ENCODE measurements around the gene SSC5D.

SSC5D gene

GRCh38 chr19:55479045-55479444 lies 9.2 kb upstream of the SSC5D start:
- peak overlapping the region; percentile 57 for H3K27ac Mint-ChIP-seq
- no peak for DNase-seq

DNA sequence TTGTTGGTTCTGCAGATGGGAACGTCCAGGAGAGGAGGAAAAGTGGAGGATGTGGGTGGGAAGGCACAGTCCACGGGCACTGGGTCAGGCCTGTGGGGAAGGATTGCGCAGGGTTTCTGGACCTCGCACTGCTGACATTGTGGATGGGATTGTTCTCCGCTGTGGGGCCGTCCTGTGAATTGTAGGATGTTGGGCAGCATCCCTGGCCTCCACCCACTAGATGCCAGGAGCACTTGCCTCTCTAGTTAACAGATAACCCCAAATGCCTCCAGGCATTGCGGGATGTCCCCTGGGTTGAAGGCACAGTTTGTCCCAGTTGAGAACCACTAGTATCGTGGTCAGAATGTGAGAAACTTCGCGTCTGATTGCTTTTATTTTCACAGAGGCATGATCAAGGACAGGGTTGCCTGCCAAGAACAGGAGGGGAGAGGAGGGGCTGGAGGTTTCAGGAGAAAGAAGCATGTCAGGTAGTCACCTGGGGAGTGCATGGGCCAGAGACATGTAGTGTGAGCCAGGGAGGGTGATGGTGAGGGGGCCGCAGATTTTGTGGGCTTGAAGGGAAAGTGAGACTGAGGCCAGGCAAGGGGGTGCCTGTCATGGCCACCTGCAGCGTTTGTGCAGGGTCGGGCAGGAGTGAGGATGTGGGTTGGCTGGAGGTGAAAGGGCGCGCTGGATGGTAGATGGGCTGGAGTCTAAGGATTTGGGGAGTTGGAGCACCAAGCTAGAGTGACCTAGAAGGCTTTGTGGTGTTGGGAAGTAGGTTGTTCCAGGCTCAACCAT lies 8.6 kb upstream of the SSC5D start:
- Mint-ChIP-seq H3K4me1 (peaks cover 50% of the 10 kb centered on the region), H3K4me3 (peak overlapping the region; percentile 90), H3K9me3 (no peaks in the 10 kb centered on the region), H3K27ac (peak overlapping the region; percentile 13), H3K27me3 (ENCODE audit: low read depth, poor library complexity) (no peaks in the 10 kb centered on the region), H3K36me3 (ENCODE audit: low read depth) (peaks cover 7% of the 10 kb centered on the region)
- TF ChIP-seq, protein P1, sequence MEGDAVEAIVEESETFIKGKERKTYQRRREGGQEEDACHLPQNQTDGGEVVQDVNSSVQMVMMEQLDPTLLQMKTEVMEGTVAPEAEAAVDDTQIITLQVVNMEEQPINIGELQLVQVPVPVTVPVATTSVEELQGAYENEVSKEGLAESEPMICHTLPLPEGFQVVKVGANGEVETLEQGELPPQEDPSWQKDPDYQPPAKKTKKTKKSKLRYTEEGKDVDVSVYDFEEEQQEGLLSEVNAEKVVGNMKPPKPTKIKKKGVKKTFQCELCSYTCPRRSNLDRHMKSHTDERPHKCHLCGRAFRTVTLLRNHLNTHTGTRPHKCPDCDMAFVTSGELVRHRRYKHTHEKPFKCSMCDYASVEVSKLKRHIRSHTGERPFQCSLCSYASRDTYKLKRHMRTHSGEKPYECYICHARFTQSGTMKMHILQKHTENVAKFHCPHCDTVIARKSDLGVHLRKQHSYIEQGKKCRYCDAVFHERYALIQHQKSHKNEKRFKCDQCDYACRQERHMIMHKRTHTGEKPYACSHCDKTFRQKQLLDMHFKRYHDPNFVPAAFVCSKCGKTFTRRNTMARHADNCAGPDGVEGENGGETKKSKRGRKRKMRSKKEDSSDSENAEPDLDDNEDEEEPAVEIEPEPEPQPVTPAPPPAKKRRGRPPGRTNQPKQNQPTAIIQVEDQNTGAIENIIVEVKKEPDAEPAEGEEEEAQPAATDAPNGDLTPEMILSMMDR (IDR thresholded peaks at IDR 0.05): no peak
- DNase-seq: no peak

More at GRCh38 chr19:55479045-55479444, 9.2 kb upstream of the SSC5D start:
- Mint-ChIP-seq H3K36me3 (ENCODE audit: low read depth) (peaks cover 7% of the 10 kb centered on the region), H3K9me3 (no peaks in the 10 kb centered on the region), H3K4me1 (peaks cover 55% of the 10 kb centered on the region), H3K27me3 (ENCODE audit: low read depth, poor library complexity) (no peaks in the 10 kb centered on the region), H3K4me3 (peak overlapping the region; percentile 90)
- TF ChIP-seq, protein P1 (IDR thresholded peaks at IDR 0.05): no peak

DNA sequence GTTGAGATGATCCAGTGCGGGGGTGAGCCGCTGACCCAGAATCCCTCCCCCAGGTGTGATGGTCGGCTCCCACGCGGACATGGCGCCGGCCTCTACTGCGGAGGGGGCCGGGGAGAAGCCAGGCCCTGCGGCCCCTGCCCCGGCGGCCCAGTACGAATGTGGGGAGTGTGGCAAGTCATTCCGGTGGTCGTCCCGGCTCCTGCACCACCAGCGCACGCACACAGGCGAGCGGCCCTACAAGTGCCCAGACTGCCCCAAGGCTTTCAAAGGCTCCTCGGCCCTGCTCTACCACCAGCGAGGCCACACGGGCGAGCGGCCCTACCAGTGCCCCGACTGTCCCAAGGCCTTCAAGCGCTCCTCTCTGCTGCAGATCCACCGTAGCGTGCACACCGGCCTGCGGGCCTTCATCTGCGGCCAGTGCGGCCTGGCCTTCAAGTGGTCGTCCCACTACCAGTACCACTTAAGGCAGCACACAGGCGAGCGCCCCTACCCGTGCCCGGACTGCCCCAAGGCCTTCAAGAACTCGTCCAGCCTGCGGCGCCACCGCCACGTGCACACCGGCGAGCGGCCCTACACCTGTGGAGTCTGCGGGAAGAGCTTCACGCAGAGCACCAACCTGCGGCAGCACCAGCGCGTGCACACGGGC lies 7.0 kb upstream of the SSC5D start:
- TF ChIP-seq, protein P1 (IDR thresholded peaks at IDR 0.05): no peak
- Mint-ChIP-seq H3K9me3 (no peaks in the 10 kb centered on the region), H3K4me1 (peaks cover 49% of the 10 kb centered on the region), H3K27me3 (ENCODE audit: low read depth, poor library complexity) (no peaks in the 10 kb centered on the region), H3K27ac (no peak overlapping the region), H3K4me3 (no peak overlapping the region), H3K36me3 (ENCODE audit: low read depth) (peaks cover 7% of the 10 kb centered on the region)
- DNase-seq: no peak

DNA sequence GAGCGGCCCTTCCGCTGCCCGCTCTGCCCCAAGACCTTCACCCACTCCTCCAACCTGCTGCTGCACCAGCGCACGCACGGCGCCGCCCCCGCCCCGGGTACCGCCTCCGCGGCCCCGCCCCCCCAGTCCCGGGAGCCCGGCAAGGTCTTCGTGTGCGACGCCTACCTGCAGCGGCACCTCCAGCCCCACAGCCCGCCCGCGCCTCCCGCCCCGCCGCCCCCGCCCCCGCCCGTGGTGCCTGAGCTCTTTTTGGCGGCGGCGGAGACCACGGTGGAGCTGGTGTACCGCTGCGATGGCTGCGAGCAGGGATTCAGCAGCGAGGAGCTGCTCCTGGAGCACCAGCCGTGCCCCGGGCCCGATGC lies 6.5 kb upstream of the SSC5D start:
- Mint-ChIP-seq H3K27me3 (ENCODE audit: low read depth, poor library complexity) (no peaks in the 10 kb centered on the region), H3K4me3 (no peak overlapping the region)

DNA sequence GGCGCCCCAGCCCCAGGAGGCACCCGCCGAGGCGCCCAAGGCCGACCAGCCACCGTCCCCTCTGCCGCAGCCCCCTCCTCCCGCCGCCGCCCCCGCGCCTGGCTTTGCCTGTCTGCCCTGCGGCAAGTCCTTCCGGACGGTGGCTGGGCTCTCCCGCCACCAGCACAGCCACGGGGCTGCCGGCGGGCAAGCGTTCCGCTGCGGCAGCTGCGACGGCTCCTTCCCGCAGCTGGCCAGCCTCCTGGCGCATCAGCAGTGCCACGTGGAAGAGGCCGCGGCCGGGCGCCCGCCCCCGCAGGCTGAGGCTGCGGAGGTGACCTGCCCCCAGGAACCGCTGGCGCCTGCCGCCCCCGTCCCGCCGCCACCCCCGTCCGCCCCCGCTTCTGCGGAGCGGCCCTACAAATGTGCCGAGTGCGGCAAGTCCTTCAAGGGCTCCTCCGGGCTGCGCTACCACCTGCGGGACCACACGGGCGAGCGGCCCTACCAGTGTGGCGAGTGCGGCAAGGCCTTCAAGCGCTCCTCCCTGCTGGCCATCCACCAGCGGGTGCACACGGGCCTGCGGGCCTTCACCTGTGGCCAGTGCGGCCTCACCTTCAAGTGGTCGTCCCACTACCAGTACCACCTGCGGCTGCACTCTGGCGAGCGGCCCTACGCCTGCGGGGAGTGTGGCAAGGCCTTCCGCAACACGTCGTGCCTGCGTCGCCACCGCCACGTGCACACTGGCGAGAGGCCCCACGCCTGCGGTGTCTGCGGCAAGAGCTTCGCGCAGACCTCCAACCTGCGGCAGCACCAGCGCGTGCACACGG lies 5.9 kb upstream of the SSC5D start:
- H3K4me1 Mint-ChIP-seq: peaks cover 52% of the 10 kb centered on the region
- DNase-seq: no peak
- TF ChIP-seq, protein P1 (IDR thresholded peaks at IDR 0.05): no peak
- H3K27ac Mint-ChIP-seq: no peak overlapping the region
- peaks cover 7% of the 10 kb centered on the region for H3K36me3 Mint-ChIP-seq (ENCODE audit: low read depth)
- H3K27me3 Mint-ChIP-seq (ENCODE audit: low read depth, poor library complexity): peaks cover under 1% of the 10 kb centered on the region
- no peaks in the 10 kb centered on the region for H3K9me3 Mint-ChIP-seq
- no peak overlapping the region for H3K4me3 Mint-ChIP-seq

More for the DNA sequence above, 6.5 kb upstream of the SSC5D start:
- H3K27ac Mint-ChIP-seq: no peak overlapping the region
- TF ChIP-seq, protein P1 (IDR thresholded peaks at IDR 0.05): no peak
- DNase-seq: no peak
- H3K36me3 Mint-ChIP-seq (ENCODE audit: low read depth): peaks cover 7% of the 10 kb centered on the region
- H3K9me3 Mint-ChIP-seq: no peaks in the 10 kb centered on the region
- peaks cover 51% of the 10 kb centered on the region for H3K4me1 Mint-ChIP-seq

Data from nephron progenitor cell (in vitro differentiated cells).